ENCODE measurements around the gene ADAMTS2.

DNA sequence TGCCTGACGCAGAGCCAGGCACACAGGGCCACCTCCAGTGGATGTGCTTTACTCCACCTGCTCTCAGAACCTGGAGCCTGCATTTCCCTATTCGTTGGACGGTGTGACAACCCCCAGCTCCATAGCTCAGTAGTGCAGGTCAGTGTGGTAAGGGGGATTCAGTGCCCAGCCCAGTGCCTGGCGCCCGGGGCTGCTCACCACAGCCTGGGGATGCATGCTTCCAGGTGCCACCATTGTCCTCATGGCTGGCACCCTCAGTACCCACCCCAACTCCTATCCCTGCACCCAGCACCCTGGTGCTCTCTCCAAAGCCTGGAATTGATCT, 32.8 kb upstream of the ADAMTS2 start:
- TF ChIP-seq, protein P1, sequence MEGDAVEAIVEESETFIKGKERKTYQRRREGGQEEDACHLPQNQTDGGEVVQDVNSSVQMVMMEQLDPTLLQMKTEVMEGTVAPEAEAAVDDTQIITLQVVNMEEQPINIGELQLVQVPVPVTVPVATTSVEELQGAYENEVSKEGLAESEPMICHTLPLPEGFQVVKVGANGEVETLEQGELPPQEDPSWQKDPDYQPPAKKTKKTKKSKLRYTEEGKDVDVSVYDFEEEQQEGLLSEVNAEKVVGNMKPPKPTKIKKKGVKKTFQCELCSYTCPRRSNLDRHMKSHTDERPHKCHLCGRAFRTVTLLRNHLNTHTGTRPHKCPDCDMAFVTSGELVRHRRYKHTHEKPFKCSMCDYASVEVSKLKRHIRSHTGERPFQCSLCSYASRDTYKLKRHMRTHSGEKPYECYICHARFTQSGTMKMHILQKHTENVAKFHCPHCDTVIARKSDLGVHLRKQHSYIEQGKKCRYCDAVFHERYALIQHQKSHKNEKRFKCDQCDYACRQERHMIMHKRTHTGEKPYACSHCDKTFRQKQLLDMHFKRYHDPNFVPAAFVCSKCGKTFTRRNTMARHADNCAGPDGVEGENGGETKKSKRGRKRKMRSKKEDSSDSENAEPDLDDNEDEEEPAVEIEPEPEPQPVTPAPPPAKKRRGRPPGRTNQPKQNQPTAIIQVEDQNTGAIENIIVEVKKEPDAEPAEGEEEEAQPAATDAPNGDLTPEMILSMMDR (IDR thresholded peaks at IDR 0.05): no peak
- no peak for TF ChIP-seq POLR2A (IDR thresholded peaks at IDR 0.05)
